ENCODE data around the gene SH3RF3.

Gene SH3RF3

DNA sequence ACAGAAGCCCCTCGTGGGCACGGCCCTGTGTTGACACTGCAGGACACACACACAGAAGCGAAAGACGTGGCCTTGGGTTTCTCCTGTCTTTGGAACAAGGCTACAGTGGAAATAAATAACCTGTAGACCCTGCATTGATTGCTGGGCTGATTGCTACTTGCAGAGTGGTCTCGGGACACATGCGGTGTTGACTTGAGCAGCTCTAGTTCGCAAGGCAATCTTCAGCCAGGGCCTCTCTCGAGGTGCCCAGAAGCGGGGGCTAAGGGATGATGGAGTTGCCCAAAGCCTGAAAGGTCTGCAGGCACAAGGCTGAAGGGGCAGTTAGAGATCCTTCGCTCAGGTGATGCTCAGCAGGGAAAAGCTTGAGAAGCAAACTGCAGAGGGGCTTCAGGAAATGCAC is 304.5 kb downstream of the SH3RF3 start:
- no peak overlapping the region for H3K27ac ChIP-seq (ENCODE audit: low read depth, low read length, severe bottlenecking)
- H3K4me1 ChIP-seq (ENCODE audit: control insufficient read depth, insufficient read depth, low read length, poor library complexity, severe bottlenecking): peaks cover 3% of the 10 kb centered on the region
- no peak overlapping the region for H3K4me3 ChIP-seq (ENCODE audit: extremely low read depth, insufficient read depth, low read length, poor library complexity, severe bottlenecking)
- no peaks in the 10 kb centered on the region for H3K9me3 ChIP-seq (ENCODE audit: control insufficient read depth, low read length)
- no peaks in the 10 kb centered on the region for H3K36me3 ChIP-seq (ENCODE audit: control insufficient read depth, insufficient read depth, low read length)
- whole genome bisulfite sequencing, 2 experiments (ENCODE audit: insufficient coverage in 2 of 2): 94 to 95% methylated on average over 9 to 10 of the region's 10 CpGs

DNA sequence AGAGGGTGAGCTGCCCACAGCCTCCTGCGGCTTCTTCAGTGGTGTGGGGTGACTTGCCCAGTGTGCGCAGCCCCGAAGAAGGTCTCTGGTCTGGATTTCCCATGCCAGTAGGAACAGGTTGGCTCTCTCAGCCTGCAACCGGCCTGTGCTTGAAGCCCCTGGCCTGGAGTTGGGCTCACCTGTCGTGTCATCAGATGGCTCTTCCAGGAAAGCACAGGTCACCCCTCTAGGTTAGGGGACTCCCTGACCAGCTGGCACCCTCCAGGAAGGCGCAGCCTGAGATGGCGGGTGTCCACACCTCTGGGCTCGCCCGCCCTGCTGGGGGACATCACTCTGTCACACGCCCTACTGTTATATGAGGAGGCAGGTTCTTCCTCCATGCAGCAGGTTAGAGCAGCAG is 304.9 kb downstream of the SH3RF3 start:
- no peak overlapping the region for H3K27ac ChIP-seq (ENCODE audit: low read depth, low read length, severe bottlenecking)
- no peak overlapping the region for H3K4me3 ChIP-seq (ENCODE audit: extremely low read depth, insufficient read depth, low read length, poor library complexity, severe bottlenecking)
- H3K9me3 ChIP-seq (ENCODE audit: control insufficient read depth, low read length): no peaks in the 10 kb centered on the region
- no peaks in the 10 kb centered on the region for H3K36me3 ChIP-seq (ENCODE audit: control insufficient read depth, insufficient read depth, low read length)
- 92 to 95% methylated on average over 3 to 9 of the region's 10 CpGs for WGBS, 2 experiments (ENCODE audit: insufficient coverage in 2 of 2)
- peaks cover 3% of the 10 kb centered on the region for H3K4me1 ChIP-seq (ENCODE audit: control insufficient read depth, insufficient read depth, low read length, poor library complexity, severe bottlenecking)

DNA sequence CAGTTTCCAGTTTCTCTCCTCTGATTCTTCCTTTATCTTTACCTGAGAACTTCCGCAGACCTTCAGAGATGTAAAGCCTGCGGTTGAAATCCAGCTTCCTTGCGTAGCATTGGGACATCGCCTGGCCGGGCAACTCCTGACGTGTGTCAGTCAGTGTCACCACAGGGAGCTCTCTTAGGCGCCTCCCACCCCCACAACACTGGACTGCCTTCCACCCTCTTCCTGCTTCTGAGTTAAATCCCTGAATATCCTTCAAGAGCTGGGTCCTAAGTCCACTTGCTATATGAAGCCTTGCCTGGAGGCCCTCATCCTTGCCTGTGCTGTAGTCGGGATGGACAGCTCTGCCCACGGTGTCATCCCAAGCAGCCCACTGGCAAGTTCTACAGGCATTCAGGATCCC is 305.3 kb downstream of the SH3RF3 start:
- H3K36me3 ChIP-seq (ENCODE audit: control insufficient read depth, insufficient read depth, low read length): no peaks in the 10 kb centered on the region
- H3K4me1 ChIP-seq (ENCODE audit: control insufficient read depth, insufficient read depth, low read length, poor library complexity, severe bottlenecking): peaks cover 3% of the 10 kb centered on the region
- H3K4me3 ChIP-seq (ENCODE audit: extremely low read depth, insufficient read depth, low read length, poor library complexity, severe bottlenecking): no peak overlapping the region
- WGBS, 2 experiments (ENCODE audit: insufficient coverage in 2 of 2): 87 to 91% methylated on average over 9 of the region's 9 CpGs
- no peaks in the 10 kb centered on the region for H3K9me3 ChIP-seq (ENCODE audit: control insufficient read depth, low read length)
- no peak overlapping the region for H3K27ac ChIP-seq (ENCODE audit: low read depth, low read length, severe bottlenecking)

DNA sequence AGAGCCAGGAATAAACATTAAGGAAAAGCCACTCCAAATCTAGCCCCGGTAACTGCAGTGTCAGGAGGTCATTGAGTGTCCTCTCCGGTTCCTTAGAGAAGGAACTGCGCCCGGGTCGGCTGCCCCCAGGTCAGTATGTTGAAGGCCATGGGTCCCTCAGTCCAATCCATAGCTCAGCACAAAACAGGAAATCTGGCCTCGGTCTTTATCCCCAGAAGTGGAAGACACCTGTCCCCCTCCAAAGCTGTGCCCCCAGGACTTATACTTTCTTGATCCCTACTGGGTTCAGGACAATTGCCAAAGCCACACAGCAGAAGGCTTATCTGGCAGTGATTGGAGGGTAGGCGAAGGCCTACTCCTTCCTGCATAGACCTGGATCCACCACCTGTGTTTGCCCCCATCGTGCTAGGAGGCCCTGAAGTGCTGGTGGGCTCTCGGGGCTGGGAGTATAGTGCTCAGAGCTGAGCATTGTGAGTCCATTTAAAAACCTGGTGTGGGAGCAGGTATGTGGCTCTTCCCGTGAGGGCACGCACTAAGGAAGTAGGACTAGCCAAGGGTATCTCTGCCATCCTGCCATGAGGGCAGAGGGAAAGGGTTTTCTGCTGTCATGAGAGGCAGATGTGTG is 306.2 kb downstream of the SH3RF3 start:
- 93 to 94% methylated on average over 8 to 11 of the region's 11 CpGs for WGBS, 2 experiments (ENCODE audit: insufficient coverage in 2 of 2)
- Histone ChIP-seq H3K27ac (ENCODE audit: low read depth, low read length, severe bottlenecking) (no peak overlapping the region), H3K4me3 (ENCODE audit: extremely low read depth, insufficient read depth, low read length, poor library complexity, severe bottlenecking) (no peak overlapping the region), H3K9me3 (ENCODE audit: control insufficient read depth, low read length) (no peaks in the 10 kb centered on the region), H3K36me3 (ENCODE audit: control insufficient read depth, insufficient read depth, low read length) (no peaks in the 10 kb centered on the region), H3K4me1 (ENCODE audit: control insufficient read depth, insufficient read depth, low read length, poor library complexity, severe bottlenecking) (peaks cover 10% of the 10 kb centered on the region)

DNA sequence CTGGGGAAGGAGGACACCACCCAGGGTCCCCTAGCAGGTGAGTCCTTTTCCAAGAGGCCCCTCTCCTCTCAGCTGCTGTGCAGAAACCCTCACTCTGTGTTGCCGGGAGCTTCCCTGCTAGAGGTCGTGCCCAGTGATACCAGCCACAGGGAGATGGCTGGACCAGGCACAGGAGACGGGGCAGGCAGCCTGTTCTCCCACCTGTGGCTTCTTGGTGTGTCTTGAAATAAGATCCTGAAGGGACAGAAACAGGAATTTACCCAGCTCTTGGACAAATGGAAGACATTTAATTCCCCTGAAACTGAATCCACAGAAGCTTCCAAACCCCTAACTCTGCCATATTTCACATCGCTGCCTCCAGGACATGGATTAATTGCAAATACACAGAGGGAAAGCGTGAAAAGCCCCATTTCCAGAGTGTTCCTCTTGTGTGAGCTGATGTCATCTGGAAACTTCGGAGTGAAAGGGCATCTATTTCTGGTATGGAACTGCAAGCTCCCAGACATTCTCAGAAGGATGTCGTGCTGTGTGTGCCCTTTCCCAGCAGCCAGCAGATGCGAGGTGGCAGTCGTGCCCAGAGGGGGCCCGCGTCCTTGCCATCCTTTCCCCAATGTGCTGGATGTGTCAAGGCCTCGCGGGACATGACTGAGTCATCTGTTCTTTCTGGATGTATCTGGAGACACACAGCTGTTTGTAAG is 307.0 kb downstream of the SH3RF3 start:
- no peaks in the 10 kb centered on the region for H3K36me3 ChIP-seq (ENCODE audit: control insufficient read depth, insufficient read depth, low read length)
- peaks cover 10% of the 10 kb centered on the region for H3K4me1 ChIP-seq (ENCODE audit: control insufficient read depth, insufficient read depth, low read length, poor library complexity, severe bottlenecking)
- 92 to 94% methylated on average over 12 of the region's 13 CpGs for WGBS, 2 experiments (ENCODE audit: insufficient coverage in 2 of 2)
- no peak overlapping the region for H3K27ac ChIP-seq (ENCODE audit: low read depth, low read length, severe bottlenecking)
- H3K9me3 ChIP-seq (ENCODE audit: control insufficient read depth, low read length): peaks cover 5% of the 10 kb centered on the region
- H3K4me3 ChIP-seq (ENCODE audit: extremely low read depth, insufficient read depth, low read length, poor library complexity, severe bottlenecking): no peak overlapping the region

DNA sequence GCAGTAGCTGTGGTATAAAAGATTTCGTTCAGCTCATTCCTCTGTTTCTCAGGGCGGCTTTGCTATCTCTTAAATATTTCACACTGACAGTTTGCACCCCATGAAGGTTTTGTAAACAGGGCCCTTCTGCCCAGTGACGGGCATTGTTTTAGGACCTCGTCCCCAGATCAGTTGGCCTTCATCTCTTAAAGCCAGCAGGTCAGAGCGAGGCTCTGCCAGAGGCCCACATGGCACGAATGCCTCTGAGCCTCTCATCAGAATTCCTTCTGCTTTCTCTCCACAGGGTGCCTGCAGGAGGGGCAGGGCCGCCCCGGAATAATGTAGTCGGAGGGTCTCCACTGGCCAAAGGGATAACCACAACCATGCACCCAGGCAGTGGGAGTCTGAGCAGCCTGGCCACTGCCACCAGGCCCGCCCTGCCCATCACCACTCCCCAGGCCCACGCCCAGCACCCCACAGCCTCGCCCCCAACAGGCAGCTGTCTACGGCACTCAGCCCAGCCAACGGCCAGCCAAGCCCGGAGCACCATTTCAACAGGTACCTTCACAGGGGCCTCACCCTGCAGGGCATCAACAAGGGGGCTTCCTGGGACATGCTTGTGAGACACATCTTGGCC is 307.7 kb downstream of the SH3RF3 start:
- Histone ChIP-seq H3K4me1 (ENCODE audit: control insufficient read depth, insufficient read depth, low read length, poor library complexity, severe bottlenecking) (peaks cover 10% of the 10 kb centered on the region), H3K4me3 (ENCODE audit: extremely low read depth, insufficient read depth, low read length, poor library complexity, severe bottlenecking) (no peak overlapping the region), H3K9me3 (ENCODE audit: control insufficient read depth, low read length) (peaks cover 9% of the 10 kb centered on the region), H3K27ac (ENCODE audit: low read depth, low read length, severe bottlenecking) (no peak overlapping the region), H3K36me3 (ENCODE audit: control insufficient read depth, insufficient read depth, low read length) (no peaks in the 10 kb centered on the region)
- WGBS, 2 experiments (ENCODE audit: insufficient coverage in 2 of 2): 84 to 85% methylated on average over 14 of the region's 15 CpGs

DNA sequence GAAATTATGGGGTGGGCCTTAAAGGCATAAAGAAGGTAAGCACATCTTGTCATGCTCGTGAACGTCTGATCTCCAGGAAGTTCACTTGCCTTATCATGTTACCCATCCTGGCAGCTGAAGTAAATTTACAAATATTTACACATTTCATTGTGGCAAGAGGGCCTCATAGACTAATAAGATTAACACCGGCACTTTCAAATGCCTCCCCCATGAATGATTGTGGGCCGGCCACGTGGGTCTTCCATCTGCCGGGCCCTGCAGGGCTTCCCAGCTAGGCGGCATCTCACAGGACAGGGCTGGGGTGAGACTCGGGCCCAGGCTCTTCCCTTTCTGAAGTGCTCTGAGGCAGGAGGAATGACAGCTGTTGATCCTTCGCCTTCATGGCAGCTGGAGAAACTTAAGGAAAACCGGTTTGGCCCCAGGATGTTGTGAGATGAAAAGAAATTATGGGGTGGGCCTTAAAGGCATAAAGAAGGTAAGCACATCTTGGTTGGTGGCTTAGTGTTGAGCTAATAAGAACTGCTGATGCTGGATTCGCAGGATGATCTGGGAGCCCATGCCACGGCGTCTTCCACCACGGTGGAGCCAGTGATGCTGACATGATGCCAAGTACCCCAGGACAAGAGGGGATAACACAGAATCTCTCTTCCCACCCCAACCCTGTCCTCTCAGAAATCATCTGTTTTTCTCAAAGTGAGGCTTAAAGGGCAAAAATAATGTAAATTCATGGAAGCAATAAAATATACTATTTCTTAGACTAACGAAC is 308.5 kb downstream of the SH3RF3 start:
- no peak overlapping the region for H3K4me3 ChIP-seq (ENCODE audit: extremely low read depth, insufficient read depth, low read length, poor library complexity, severe bottlenecking)
- peaks cover 9% of the 10 kb centered on the region for H3K9me3 ChIP-seq (ENCODE audit: control insufficient read depth, low read length)
- 91 to 94% methylated on average over 8 to 9 of the region's 15 CpGs for WGBS, 2 experiments (ENCODE audit: insufficient coverage in 2 of 2)
- H3K27ac ChIP-seq (ENCODE audit: low read depth, low read length, severe bottlenecking): no peak overlapping the region
- H3K36me3 ChIP-seq (ENCODE audit: control insufficient read depth, insufficient read depth, low read length): no peaks in the 10 kb centered on the region
- peaks cover 10% of the 10 kb centered on the region for H3K4me1 ChIP-seq (ENCODE audit: control insufficient read depth, insufficient read depth, low read length, poor library complexity, severe bottlenecking)

DNA sequence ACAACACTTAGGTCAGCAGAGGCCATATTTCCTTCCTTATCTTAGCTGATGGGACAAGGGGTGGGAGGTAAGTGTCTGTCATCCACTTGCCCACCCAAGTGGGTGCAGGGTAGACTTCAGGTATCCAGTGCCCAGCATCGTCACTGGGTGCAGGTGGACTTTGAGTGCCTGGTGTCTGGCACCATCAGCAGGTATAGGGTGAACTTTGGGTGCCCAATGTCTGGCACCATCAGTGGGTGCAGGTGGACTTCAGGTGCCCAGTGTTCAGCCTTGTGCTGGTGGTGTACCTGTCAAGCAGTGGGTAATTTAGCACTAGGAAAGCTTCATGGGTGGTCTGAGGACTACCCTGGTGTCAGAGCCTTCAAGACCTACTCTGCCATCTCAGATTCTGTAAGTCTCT is 309.1 kb downstream of the SH3RF3 start:
- 100% methylated on average over 1 of the region's 1 CpG for WGBS, 2 experiments (ENCODE audit: insufficient coverage in 2 of 2)

DNA sequence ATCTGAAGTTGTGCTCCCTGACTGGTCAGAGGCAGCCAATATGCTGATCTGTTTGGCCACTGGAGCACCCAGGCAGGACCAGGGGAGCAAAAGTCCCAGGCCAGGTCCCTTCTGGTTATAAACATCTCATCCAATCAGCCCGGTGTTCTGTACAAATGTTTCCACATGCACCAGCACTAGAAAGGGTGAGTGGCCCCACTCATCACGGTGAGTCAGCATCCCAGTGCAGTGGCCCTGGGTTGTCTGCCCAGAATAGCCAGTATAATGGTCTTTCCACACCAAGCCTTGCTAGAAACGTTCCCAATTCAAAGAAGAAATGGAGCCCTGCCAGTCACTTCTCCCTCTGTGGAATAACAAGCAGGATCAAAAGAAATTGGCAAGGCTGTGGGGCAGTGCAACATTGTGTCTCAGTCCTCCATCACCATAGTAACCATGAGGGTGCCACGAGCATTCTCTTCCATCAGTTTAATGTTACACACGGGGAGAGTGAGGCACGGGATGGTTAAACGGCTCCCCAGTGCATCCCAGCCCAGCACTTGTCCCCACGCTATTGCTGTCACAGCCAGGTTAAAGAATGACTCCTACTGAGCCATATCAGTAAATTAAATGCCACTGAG is 309.9 kb downstream of the SH3RF3 start:
- 85 to 87% methylated on average over 6 to 7 of the region's 8 CpGs for WGBS, 2 experiments (ENCODE audit: insufficient coverage in 2 of 2)

More for the DNA sequence above, 309.1 kb downstream of the SH3RF3 start:
- H3K36me3 ChIP-seq (ENCODE audit: control insufficient read depth, insufficient read depth, low read length): no peaks in the 10 kb centered on the region
- peaks cover 16% of the 10 kb centered on the region for H3K9me3 ChIP-seq (ENCODE audit: control insufficient read depth, low read length)
- peaks cover 10% of the 10 kb centered on the region for H3K4me1 ChIP-seq (ENCODE audit: control insufficient read depth, insufficient read depth, low read length, poor library complexity, severe bottlenecking)
- H3K4me3 ChIP-seq (ENCODE audit: extremely low read depth, insufficient read depth, low read length, poor library complexity, severe bottlenecking): no peak overlapping the region
- no peak overlapping the region for H3K27ac ChIP-seq (ENCODE audit: low read depth, low read length, severe bottlenecking)

DNA sequence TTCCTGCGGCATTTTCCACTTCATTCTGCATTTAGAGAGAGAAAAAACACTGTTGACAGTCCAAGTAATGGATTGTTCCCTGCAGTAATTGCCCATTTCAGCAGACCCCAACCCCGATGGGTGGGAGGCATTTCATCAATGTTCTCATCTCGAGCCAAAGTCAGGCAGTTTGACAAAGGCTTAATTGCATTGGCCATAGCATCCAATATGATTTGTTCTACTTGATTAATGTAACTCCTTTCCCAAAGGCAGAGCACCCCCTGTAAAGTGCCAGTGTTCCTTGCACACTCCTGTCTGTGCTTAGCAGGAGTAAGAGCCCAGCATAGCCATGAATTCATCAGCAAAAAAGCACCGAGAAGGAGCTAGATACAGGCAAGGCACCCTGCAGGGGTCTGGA is 310.4 kb downstream of the SH3RF3 start:
- no peak overlapping the region for H3K27ac ChIP-seq (ENCODE audit: low read depth, low read length, severe bottlenecking)
- WGBS, 2 experiments (ENCODE audit: insufficient coverage in 2 of 2): 72 to 80% methylated on average over 3 to 4 of the region's 4 CpGs
- peaks cover 10% of the 10 kb centered on the region for H3K4me1 ChIP-seq (ENCODE audit: control insufficient read depth, insufficient read depth, low read length, poor library complexity, severe bottlenecking)
- no peaks in the 10 kb centered on the region for H3K36me3 ChIP-seq (ENCODE audit: control insufficient read depth, insufficient read depth, low read length)
- no peak overlapping the region for H3K4me3 ChIP-seq (ENCODE audit: extremely low read depth, insufficient read depth, low read length, poor library complexity, severe bottlenecking)
- H3K9me3 ChIP-seq (ENCODE audit: control insufficient read depth, low read length): peaks cover 20% of the 10 kb centered on the region

More for the DNA sequence above, 309.9 kb downstream of the SH3RF3 start:
- H3K9me3 ChIP-seq (ENCODE audit: control insufficient read depth, low read length): peaks cover 17% of the 10 kb centered on the region
- H3K4me3 ChIP-seq (ENCODE audit: extremely low read depth, insufficient read depth, low read length, poor library complexity, severe bottlenecking): no peak overlapping the region
- H3K36me3 ChIP-seq (ENCODE audit: control insufficient read depth, insufficient read depth, low read length): no peaks in the 10 kb centered on the region
- peaks cover 10% of the 10 kb centered on the region for H3K4me1 ChIP-seq (ENCODE audit: control insufficient read depth, insufficient read depth, low read length, poor library complexity, severe bottlenecking)
- no peak overlapping the region for H3K27ac ChIP-seq (ENCODE audit: low read depth, low read length, severe bottlenecking)
